Vagina (tissue), 2 donors: ENCODE measurements around the gene KCNA4.
"Not testable (repeated sequence)": the region's sequence is repeated elsewhere in the genome, so short reads cannot be mapped to it uniquely, and the experiment has no call there.

ENCODE experiments used
- POLR2A ChIP-seq, 2 donors: fragments of 450-650 bp; IDR thresholded peaks; one replicate each; pipeline ENCODE4 v1.6.1; 2017; ENCODE audit warnings: antibody characterized with exemption in 2 of 2, mild to moderate bottlenecking in 2 of 2, moderate library complexity in 2 of 2
- POLR2AphosphoS5 ChIP-seq, 2 donors: sonication (generic); formaldehyde crosslinking; IDR thresholded peaks; one replicate each; pipeline ENCODE4 v1.9.0; 2017; ENCODE audit warnings: antibody characterized with exemption in 2 of 2, mild to moderate bottlenecking in 2 of 2, low read depth in 1 of 2; ENCODE audit not compliant: insufficient read depth in 1 of 2
- TF ChIP-seq, protein P1 (sequence below), 3 experiments: fragments of 450-650 bp in 2 of 3; fragments of 200-600 bp in 1 of 3; sonication (generic) in 1 of 3; IDR thresholded peaks; one replicate each; pipeline ENCODE4 v1.5.1; 2017 to 2019; ENCODE audit warnings: antibody characterized with exemption in 3 of 3, mild to moderate bottlenecking in 2 of 3, moderate library complexity in 2 of 3

DNA sequence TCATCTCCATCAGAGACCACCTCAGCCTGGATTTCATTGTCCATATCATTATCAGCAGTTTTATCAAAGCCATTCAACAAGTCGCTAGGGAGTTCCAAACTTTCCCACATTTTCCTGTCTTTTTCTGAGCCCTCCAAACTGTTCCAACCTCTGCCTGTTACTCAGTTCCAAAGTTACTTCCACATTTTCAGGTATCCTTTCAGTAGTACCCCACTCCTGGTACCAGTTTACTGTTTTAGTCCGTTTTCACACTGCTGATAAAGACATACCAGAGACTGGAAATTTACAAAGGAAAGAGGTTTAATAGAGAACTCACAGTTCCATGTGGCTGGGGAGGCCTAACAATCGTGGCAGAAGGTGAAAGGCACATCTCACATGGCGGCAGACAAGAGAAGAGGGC lies 17.9 kb upstream of the KCNA4 start:
- not testable (repeated sequence) for TF ChIP-seq POLR2AphosphoS5 (IDR thresholded peaks at IDR 0.05; ENCODE audit: insufficient read depth in 1 of 2, low read depth in 1 of 2); POLR2A (IDR thresholded peaks at IDR 0.05)
- TF ChIP-seq, protein P1, sequence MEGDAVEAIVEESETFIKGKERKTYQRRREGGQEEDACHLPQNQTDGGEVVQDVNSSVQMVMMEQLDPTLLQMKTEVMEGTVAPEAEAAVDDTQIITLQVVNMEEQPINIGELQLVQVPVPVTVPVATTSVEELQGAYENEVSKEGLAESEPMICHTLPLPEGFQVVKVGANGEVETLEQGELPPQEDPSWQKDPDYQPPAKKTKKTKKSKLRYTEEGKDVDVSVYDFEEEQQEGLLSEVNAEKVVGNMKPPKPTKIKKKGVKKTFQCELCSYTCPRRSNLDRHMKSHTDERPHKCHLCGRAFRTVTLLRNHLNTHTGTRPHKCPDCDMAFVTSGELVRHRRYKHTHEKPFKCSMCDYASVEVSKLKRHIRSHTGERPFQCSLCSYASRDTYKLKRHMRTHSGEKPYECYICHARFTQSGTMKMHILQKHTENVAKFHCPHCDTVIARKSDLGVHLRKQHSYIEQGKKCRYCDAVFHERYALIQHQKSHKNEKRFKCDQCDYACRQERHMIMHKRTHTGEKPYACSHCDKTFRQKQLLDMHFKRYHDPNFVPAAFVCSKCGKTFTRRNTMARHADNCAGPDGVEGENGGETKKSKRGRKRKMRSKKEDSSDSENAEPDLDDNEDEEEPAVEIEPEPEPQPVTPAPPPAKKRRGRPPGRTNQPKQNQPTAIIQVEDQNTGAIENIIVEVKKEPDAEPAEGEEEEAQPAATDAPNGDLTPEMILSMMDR (IDR thresholded peaks at IDR 0.05), result not testable (repeated sequence)
